K562 (cell line): Measurements from ENCODE around the gene CSTF1. TPM values are rescaled to one million over a fixed set of nuclear protein-coding genes. Genes with fewer than 3 reads are reported as not detected.
A peak's percentile ranks its signal among the peaks of the same experiment; 100 is the strongest.

Source experiments
- CUX1 ChIP-seq: fragments of 200-800 bp; sonication (Bioruptor generic); IDR thresholded peaks from 2 replicates; pipeline ENCODE4 v1.6.1; 2016; ENCODE audit warnings: missing genetic modification characterization, missing compliant biosample characterization
- ETV1 ChIP-seq: fragments of 450-650 bp; conservative IDR thresholded peaks from 2 replicates; pipeline ENCODE4 v1.6.1; 2016; ENCODE audit warnings: missing genetic modification characterization, control low read depth, low read depth, missing compliant biosample characterization
- FOS ChIP-seq: IDR thresholded peaks from 3 replicates; pipeline ENCODE4 v1.6.1; 2011; ENCODE audit not compliant: insufficient read length; ENCODE audit errors: extremely low read depth
- FOXK1 ChIP-seq: sonication (generic); formaldehyde crosslinking; IDR thresholded peaks from 2 replicates; pipeline ENCODE4 v1.8.0; 2022; ENCODE audit warnings: missing genetic modification reagents, mild to moderate bottlenecking, borderline replicate concordance
- HOXB6 ChIP-seq: fragments of 250-450 bp; sonication (Bioruptor Pico); IDR thresholded peaks from 2 replicates; pipeline ENCODE4 v1.5.1; 2022; ENCODE audit warnings: mild to moderate bottlenecking, borderline replicate concordance
- IFI16 ChIP-seq: fragments of 250-450 bp; sonication (Bioruptor Pico); IDR thresholded peaks from 2 replicates; pipeline ENCODE4 v2.1.2; 2022; ENCODE audit warnings: mild to moderate bottlenecking, inconsistent platforms
- NFIX ChIP-seq: fragments of 250-450 bp; sonication (Bioruptor Pico); IDR thresholded peaks from 2 replicates; pipeline ENCODE4 v1.4.0; 2020; ENCODE audit warnings: low read depth, mild to moderate bottlenecking, moderate library complexity
- NR2C2 ChIP-seq, 2 experiments: fragments of 200-800 bp in 1 of 2; sonication (Bioruptor generic) in 1 of 2; sonication (generic) in 1 of 2; formaldehyde crosslinking in 1 of 2; IDR thresholded peaks; 2 replicates each; pipeline versions ENCODE4 v1.6.1 to v1.8.0; 2016 to 2022; ENCODE audit warnings: mild to moderate bottlenecking in 1 of 2, missing compliant biosample characterization in 1 of 2, missing genetic modification characterization in 1 of 2, missing genetic modification reagents in 1 of 2
- SLC30A9 ChIP-seq: fragments of 250-450 bp; sonication (Bioruptor Pico); IDR thresholded peaks from 2 replicates; pipeline ENCODE4 v1.8.0; 2022; ENCODE audit warnings: mild to moderate bottlenecking, moderate library complexity
- XRCC5 ChIP-seq: fragments of 200-400 bp; formaldehyde crosslinking; IDR thresholded peaks from 2 replicates; pipeline ENCODE4 v1.6.1; 2017; ENCODE audit warnings: low read depth, mild to moderate bottlenecking, low read length
- ZBTB7A ChIP-seq: IDR thresholded peaks from 2 replicates; pipeline ENCODE4 v1.6.1; 2011; ENCODE audit warnings: low read depth, mild to moderate bottlenecking, low read length, moderate library complexity, borderline replicate concordance; ENCODE audit not compliant: control insufficient read depth
- ZFX ChIP-seq: sonication (generic); formaldehyde crosslinking; IDR thresholded peaks from 2 replicates; pipeline ENCODE4 v1.8.0; 2022; ENCODE audit warnings: mild to moderate bottlenecking, missing genetic modification reagents, moderate library complexity
- ZNF124 ChIP-seq: sonication (generic); formaldehyde crosslinking; IDR thresholded peaks from 2 replicates; pipeline ENCODE4 v1.8.1; 2022; ENCODE audit warnings: missing genetic modification reagents
- ZNF445 ChIP-seq: fragments of 250-450 bp; sonication (Bioruptor Pico); IDR thresholded peaks from 2 replicates; pipeline ENCODE4 v1.4.0; 2020; ENCODE audit warnings: low read depth, mild to moderate bottlenecking, moderate library complexity
- ZNF609 ChIP-seq: sonication (generic); formaldehyde crosslinking; IDR thresholded peaks from 2 replicates; pipeline ENCODE4 v1.8.1; 2023; ENCODE audit warnings: missing genetic modification reagents, mild to moderate bottlenecking, borderline replicate concordance
- ZNF778 ChIP-seq: fragments of 450-650 bp; formaldehyde crosslinking; IDR thresholded peaks from 2 replicates; pipeline ENCODE4 v1.4.0; 2020; ENCODE audit warnings: mild to moderate bottlenecking, moderate library complexity
- ZNF785 ChIP-seq: fragments of 250-450 bp; sonication (Bioruptor Pico); IDR thresholded peaks from 2 replicates; pipeline ENCODE4 v1.4.0; 2020; ENCODE audit warnings: mild to moderate bottlenecking
- polyA plus RNA-seq, 8 experiments: library from polyadenylated mRNA; depleted of rRNA in 4 of 8; stranded (reverse) in 5 of 8; unstranded in 3 of 8; fragments of >200 nt; fragmentation: Nextera tagmentation in 2 of 8; fragmentation: Illumina TruSeq in 1 of 8; extraction: Ambion mirVana in 2 of 8; extraction: Trizol in 1 of 8; gene quantifications; 2 replicates each; pipeline versions ENCODE4 v1.2.1 to v1.2.3, GENCODE V29; 2011 to 2014; ENCODE audit warnings: inconsistent platforms in 1 of 8, missing spikeins in 1 of 8
- total RNA-seq, 7 experiments: library from RNA; depleted of rRNA in 6 of 7; stranded (reverse); fragments of >200 nt in 6 of 7; fragmentation: Illumina TruSeq in 2 of 7; extraction: Trizol in 2 of 7; gene quantifications; 2 replicates each; pipeline versions ENCODE4 v1.2.1 to v1.2.3, GENCODE V29; 2011 to 2021; ENCODE audit warnings: low replicate concordance in 1 of 7

CSTF1 gene
- total and polyA plus RNA-seq, 9 of the 15 experiments (the other 6 are each of a cell fraction or from before 2014, with no cell fraction given), result 30.8 to 110 (median 53.4) TPM

GRCh38 chr20:56359212-56360132 is 33.0 kb upstream of the CSTF1 start (continued):
- TF ChIP-seq CUX1 (CRISPR knock-in tag), result no peak
- no peak for TF ChIP-seq IFI16 (CRISPR knock-in tag)
- TF ChIP-seq ZNF609 (CRISPR knock-in tag), result no peak
- peak; percentile 78 for TF ChIP-seq ZFX (CRISPR knock-in tag)
- TF ChIP-seq ZBTB7A, result peak; percentile 2; the same call in 1 of the 2 replicates
- no peak for TF ChIP-seq ZNF778 (CRISPR knock-in tag)
- TF ChIP-seq SLC30A9 (CRISPR knock-in tag), result no peak
- no peak for TF ChIP-seq ZNF785 (CRISPR knock-in tag)
- no peak for TF ChIP-seq NFIX
- TF ChIP-seq FOXK1, result no peak
- TF ChIP-seq FOS, result no peak
- TF ChIP-seq HOXB6, result no peak
- TF ChIP-seq XRCC5, result no peak
- no peak for TF ChIP-seq ZNF445 (CRISPR knock-in tag)
- TF ChIP-seq NR2C2 (CRISPR knock-in tag; IDR thresholded peaks at IDR 0.05), result 0 out of 2 replicates have a peak, but pooled peaks have one; percentile 58
- peak; percentile 37; the same call in 1 of the 2 replicates for TF ChIP-seq NR2C2 (tag; IDR thresholded peaks at IDR 0.05)
- no peak for TF ChIP-seq ZNF124
- TF ChIP-seq ETV1 (tag), result 0 out of 2 replicates have a peak, but pooled peaks have one; percentile 50
